ENCODE measurements around the gene KSR2. TPM values are rescaled to one million over a fixed set of nuclear protein-coding genes. Genes with fewer than 3 reads are reported as not detected.

Gene KSR2
- total RNA-seq, 1 donor from 2014 or later, result 0.26 TPM

GRCh38 chr12:117412465-117413188 is 556.2 kb downstream of the KSR2 start:
- DNase-seq (ENCODE audit: low read depth in 2 of 2), result no peak

- no peak for DNase-seq (ENCODE audit: low read depth in 2 of 2)
These were observed 559.5 kb downstream of the KSR2 start for GRCh38 chr12:117409286-117409685.

GRCh38 chr12:117408161-117408791 is 560.5 kb downstream of the KSR2 start:
- DNase-seq (ENCODE audit: low read depth in 2 of 2), result peak; percentile 9 to 35

GRCh38 chr12:117404940-117405339 is 563.9 kb downstream of the KSR2 start:
- no peak for DNase-seq (ENCODE audit: low read depth in 2 of 2)

- no peak for DNase-seq (ENCODE audit: low read depth in 2 of 2)
These were observed 564.5 kb downstream of the KSR2 start for GRCh38 chr12:117404203-117404853.

GRCh38 chr12:117403586-117404139 is 565.1 kb downstream of the KSR2 start:
- no peak for DNase-seq (ENCODE audit: low read depth in 2 of 2)

Other genes with a start within 250 kb of the KSR2 start
- 15.9 and 17.2 TPM in 2 replicates for gene RFC5, start 47.7 kb upstream of the KSR2 start, total RNA-seq
- 82.4 and 116 TPM in 2 replicates for gene WSB2, start 92.2 kb upstream of the KSR2 start, total RNA-seq
- gene VSIG10, start 135.0 kb upstream of the KSR2 start, total RNA-seq, result 44.5 and 48.5 TPM in 2 replicates
- 148 and 167 TPM in 2 replicates for gene PEBP1, start 167.1 kb upstream of the KSR2 start, total RNA-seq

Data from dermis microvascular lymphatic vessel endothelial cell (primary cell).